HepG2 (cell line): ENCODE measurements around the gene CYP2U1. TPM values are rescaled to one million over a fixed set of nuclear protein-coding genes. Genes with fewer than 3 reads are reported as not detected.

Source experiments
- ARNT2 ChIP-seq: sonication (generic); formaldehyde crosslinking; IDR thresholded peaks from 2 replicates; pipeline ENCODE4 v1.8.0; 2022; ENCODE audit warnings: mild to moderate bottlenecking, low read depth, missing genetic modification reagents, moderate library complexity
- ETV6 ChIP-seq: sonication (generic); formaldehyde crosslinking; conservative IDR thresholded peaks from 2 replicates; pipeline ENCODE4 v1.4.0; 2020; ENCODE audit warnings: missing genetic modification reagents
- FLYWCH1 ChIP-seq: sonication (generic); formaldehyde crosslinking; IDR thresholded peaks from 2 replicates; pipeline ENCODE4 v1.8.1; 2023; ENCODE audit warnings: mild to moderate bottlenecking, missing genetic modification reagents
- FOXA3 ChIP-seq: IDR thresholded peaks from 2 replicates; pipeline ENCODE4 v1.6.1; 2016; ENCODE audit warnings: missing genetic modification reagents, missing compliant biosample characterization
- POLR2AphosphoS2 ChIP-seq: IDR thresholded peaks from 2 replicates; pipeline ENCODE4 v1.6.1; 2011; ENCODE audit warnings: low read depth, low read length, improper control_type of control experiment
- POLR2AphosphoS5 ChIP-seq: IDR thresholded peaks from 2 replicates; pipeline ENCODE4 v1.6.1; 2012; ENCODE audit warnings: low read depth, low read length
- RAD21 ChIP-seq: fragments of 450-650 bp; formaldehyde crosslinking; IDR thresholded peaks from 2 replicates; pipeline ENCODE4 v1.5.0; 2020; ENCODE audit warnings: mild to moderate bottlenecking
- TEAD3 ChIP-seq: optimal IDR thresholded peaks from 2 replicates; pipeline ENCODE3; 2016; ENCODE audit warnings: borderline replicate concordance
- ZFP36L1 ChIP-seq: sonication (generic); formaldehyde crosslinking; IDR thresholded peaks from 2 replicates; pipeline ENCODE4 v1.8.0; 2022; ENCODE audit warnings: mild to moderate bottlenecking, missing genetic modification reagents, moderate library complexity
- ZNF12 ChIP-seq: sonication (generic); formaldehyde crosslinking; IDR thresholded peaks from 2 replicates; pipeline ENCODE4 v1.5.0; 2020; ENCODE audit warnings: missing genetic modification reagents
- ZNF510 ChIP-seq: sonication (generic); formaldehyde crosslinking; IDR thresholded peaks from 2 replicates; pipeline ENCODE4 v1.4.0; 2020; ENCODE audit warnings: low read depth, mild to moderate bottlenecking, missing genetic modification reagents
- polyA plus RNA-seq, 8 experiments: library from polyadenylated mRNA; depleted of rRNA in 3 of 8; stranded (reverse) in 7 of 8; unstranded in 1 of 8; fragments of >200 nt; fragmentation: Illumina TruSeq in 4 of 8; extraction: Trizol in 4 of 8; gene quantifications; 2 replicates each; pipeline versions ENCODE4 v1.2.1 to v1.2.3, GENCODE V29; 2011 to 2016; ENCODE audit warnings: low read depth in 4 of 8, missing spikeins in 1 of 8, mixed read lengths in 1 of 8; ENCODE audit not compliant: insufficient read depth in 1 of 8
- total RNA-seq, 5 experiments: library from RNA; depleted of rRNA; stranded (reverse); fragments of >200 nt; fragmentation: Illumina TruSeq; extraction: Trizol; gene quantifications; 2 replicates each; pipeline ENCODE4 v1.2.3, GENCODE V29; 2016; ENCODE audit warnings: low read depth in 1 of 5
- TF ChIP-seq, protein P1 (sequence below): sonication (generic); formaldehyde crosslinking; IDR thresholded peaks from 2 replicates; pipeline ENCODE4 v1.4.0; 2020; ENCODE audit warnings: missing genetic modification reagents, mild to moderate bottlenecking, borderline replicate concordance
- TF ChIP-seq, protein P2 (sequence below): sonication (generic); formaldehyde crosslinking; IDR thresholded peaks from 2 replicates; pipeline ENCODE4 v1.4.0; 2020; ENCODE audit warnings: mild to moderate bottlenecking, missing genetic modification reagents, borderline replicate concordance
- TF ChIP-seq, protein P3 (sequence below): sonication (generic); formaldehyde crosslinking; conservative IDR thresholded peaks from 2 replicates; pipeline ENCODE4 v1.8.1; 2023; ENCODE audit warnings: missing genetic modification reagents
- TF ChIP-seq, protein P4 (sequence below), 2 experiments: sonication (generic) in 1 of 2; formaldehyde crosslinking in 1 of 2; IDR thresholded peaks; 2 replicates each; pipeline versions ENCODE4 v1.4.0 to v1.6.1; 2018 to 2020; ENCODE audit warnings: missing genetic modification reagents in 2 of 2, borderline replicate concordance in 1 of 2, low read depth in 1 of 2, mild to moderate bottlenecking in 1 of 2, missing biosample characterization in 1 of 2
- TF ChIP-seq, protein P5 (sequence below): sonication (generic); formaldehyde crosslinking; IDR thresholded peaks from 2 replicates; pipeline ENCODE4 v1.5.0; 2020; ENCODE audit warnings: mild to moderate bottlenecking, missing genetic modification reagents

Gene CYP2U1
- total and polyA plus RNA-seq, 2 of the 13 experiments (the other 11 are each of a cell fraction or from before 2014, with no cell fraction given) = 1.4 to 3.4 TPM

DNA sequence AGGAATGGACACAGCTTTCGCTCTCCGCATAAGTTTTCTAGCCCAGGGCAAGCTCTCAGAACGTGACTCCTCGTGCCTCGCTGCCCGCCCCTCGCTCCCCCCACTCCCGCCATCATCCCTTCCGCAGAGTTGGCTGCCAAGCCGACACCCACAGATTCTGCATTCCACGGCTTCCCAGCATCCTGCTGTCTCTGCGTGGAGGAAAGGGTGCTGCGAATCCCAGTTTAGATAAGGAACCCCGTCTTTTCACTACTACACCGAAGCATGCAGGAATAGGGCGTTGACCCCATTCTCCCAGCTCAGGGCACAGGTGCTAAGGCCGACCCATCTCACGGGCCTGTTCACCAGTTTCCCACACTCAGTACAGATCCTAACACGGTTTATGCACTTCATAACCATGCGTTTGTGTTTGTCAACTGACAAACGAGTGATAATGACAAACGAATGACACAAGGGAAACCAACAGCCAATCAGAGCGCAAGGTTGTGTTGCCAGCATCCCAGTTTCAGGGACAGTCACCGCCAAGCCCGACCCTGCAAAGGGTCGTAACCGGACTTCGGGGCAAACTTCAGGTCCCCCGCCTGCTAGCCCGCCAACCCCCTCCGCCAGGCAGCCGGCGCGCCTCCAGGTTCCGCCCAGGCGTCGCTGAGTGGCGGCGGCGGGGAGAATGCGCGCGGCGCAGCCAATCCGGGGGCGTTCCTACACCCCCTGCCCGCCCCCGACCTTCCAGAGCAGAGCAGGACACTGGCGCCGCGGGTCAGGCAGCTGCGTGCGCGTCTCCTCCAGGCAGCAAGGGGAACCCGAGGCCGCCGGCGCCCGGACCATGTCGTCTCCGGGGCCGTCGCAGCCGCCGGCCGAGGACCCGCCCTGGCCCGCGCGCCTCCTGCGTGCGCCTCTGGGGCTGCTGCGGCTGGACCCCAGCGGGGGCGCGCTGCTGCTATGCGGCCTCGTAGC lies at the start of gene CYP2U1 (continued):
- TF ChIP-seq ZNF510 (CRISPR knock-in tag) (0 out of 2 replicates have a peak, but pooled peaks have one; percentile 34), FOXA3 (peak; percentile 8; the same call in 1 of the 2 replicates), FLYWCH1 (CRISPR knock-in tag) (no peak), POLR2AphosphoS5 (peak; percentile 40; the same call in 1 of the 2 replicates), TEAD3 (CRISPR knock-in tag) (peak; percentile 9), POLR2AphosphoS2 (no peak), ZFP36L1 (CRISPR knock-in tag) (0 out of 2 replicates have a peak, but pooled peaks have one; percentile 26), RAD21 (peak; percentile 56; the same call in 1 of the 2 replicates), ZNF12 (CRISPR knock-in tag) (no peak), ETV6 (CRISPR knock-in tag) (no peak), ARNT2 (CRISPR knock-in tag) (peak; percentile 84)
- TF ChIP-seq, protein P1, sequence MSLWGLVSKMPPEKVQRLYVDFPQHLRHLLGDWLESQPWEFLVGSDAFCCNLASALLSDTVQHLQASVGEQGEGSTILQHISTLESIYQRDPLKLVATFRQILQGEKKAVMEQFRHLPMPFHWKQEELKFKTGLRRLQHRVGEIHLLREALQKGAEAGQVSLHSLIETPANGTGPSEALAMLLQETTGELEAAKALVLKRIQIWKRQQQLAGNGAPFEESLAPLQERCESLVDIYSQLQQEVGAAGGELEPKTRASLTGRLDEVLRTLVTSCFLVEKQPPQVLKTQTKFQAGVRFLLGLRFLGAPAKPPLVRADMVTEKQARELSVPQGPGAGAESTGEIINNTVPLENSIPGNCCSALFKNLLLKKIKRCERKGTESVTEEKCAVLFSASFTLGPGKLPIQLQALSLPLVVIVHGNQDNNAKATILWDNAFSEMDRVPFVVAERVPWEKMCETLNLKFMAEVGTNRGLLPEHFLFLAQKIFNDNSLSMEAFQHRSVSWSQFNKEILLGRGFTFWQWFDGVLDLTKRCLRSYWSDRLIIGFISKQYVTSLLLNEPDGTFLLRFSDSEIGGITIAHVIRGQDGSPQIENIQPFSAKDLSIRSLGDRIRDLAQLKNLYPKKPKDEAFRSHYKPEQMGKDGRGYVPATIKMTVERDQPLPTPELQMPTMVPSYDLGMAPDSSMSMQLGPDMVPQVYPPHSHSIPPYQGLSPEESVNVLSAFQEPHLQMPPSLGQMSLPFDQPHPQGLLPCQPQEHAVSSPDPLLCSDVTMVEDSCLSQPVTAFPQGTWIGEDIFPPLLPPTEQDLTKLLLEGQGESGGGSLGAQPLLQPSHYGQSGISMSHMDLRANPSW = no peak
- TF ChIP-seq, protein P2, sequence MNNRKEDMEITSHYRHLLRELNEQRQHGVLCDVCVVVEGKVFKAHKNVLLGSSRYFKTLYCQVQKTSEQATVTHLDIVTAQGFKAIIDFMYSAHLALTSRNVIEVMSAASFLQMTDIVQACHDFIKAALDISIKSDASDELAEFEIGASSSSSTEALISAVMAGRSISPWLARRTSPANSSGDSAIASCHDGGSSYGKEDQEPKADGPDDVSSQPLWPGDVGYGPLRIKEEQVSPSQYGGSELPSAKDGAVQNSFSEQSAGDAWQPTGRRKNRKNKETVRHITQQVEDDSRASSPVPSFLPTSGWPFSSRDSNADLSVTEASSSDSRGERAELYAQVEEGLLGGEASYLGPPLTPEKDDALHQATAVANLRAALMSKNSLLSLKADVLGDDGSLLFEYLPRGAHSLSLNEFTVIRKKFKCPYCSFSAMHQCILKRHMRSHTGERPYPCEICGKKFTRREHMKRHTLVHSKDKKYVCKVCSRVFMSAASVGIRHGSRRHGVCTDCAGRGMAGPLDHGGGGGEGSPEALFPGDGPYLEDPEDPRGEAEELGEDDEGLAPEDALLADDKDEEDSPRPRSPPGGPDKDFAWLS (CRISPR knock-in tag) = no peak
- TF ChIP-seq, protein P3, sequence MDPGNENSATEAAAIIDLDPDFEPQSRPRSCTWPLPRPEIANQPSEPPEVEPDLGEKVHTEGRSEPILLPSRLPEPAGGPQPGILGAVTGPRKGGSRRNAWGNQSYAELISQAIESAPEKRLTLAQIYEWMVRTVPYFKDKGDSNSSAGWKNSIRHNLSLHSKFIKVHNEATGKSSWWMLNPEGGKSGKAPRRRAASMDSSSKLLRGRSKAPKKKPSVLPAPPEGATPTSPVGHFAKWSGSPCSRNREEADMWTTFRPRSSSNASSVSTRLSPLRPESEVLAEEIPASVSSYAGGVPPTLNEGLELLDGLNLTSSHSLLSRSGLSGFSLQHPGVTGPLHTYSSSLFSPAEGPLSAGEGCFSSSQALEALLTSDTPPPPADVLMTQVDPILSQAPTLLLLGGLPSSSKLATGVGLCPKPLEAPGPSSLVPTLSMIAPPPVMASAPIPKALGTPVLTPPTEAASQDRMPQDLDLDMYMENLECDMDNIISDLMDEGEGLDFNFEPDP (CRISPR knock-in tag) = peak; percentile 82; the same call in 1 of the 2 replicates
- TF ChIP-seq, protein P4, sequence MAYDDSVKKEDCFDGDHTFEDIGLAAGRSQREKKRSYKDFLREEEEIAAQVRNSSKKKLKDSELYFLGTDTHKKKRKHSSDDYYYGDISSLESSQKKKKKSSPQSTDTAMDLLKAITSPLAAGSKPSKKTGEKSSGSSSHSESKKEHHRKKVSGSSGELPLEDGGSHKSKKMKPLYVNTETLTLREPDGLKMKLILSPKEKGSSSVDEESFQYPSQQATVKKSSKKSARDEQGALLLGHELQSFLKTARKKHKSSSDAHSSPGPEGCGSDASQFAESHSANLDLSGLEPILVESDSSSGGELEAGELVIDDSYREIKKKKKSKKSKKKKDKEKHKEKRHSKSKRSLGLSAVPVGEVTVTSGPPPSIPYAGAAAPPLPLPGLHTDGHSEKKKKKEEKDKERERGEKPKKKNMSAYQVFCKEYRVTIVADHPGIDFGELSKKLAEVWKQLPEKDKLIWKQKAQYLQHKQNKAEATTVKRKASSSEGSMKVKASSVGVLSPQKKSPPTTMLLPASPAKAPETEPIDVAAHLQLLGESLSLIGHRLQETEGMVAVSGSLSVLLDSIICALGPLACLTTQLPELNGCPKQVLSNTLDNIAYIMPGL (CRISPR knock-in tag; IDR thresholded peaks at IDR 0.05; ENCODE audit: borderline replicate concordance in 1 of 2, low read depth in 1 of 2) = peak in 1 of 2 experiments; percentile 47; a peak in 1 of 4 replicates
- TF ChIP-seq, protein P5, sequence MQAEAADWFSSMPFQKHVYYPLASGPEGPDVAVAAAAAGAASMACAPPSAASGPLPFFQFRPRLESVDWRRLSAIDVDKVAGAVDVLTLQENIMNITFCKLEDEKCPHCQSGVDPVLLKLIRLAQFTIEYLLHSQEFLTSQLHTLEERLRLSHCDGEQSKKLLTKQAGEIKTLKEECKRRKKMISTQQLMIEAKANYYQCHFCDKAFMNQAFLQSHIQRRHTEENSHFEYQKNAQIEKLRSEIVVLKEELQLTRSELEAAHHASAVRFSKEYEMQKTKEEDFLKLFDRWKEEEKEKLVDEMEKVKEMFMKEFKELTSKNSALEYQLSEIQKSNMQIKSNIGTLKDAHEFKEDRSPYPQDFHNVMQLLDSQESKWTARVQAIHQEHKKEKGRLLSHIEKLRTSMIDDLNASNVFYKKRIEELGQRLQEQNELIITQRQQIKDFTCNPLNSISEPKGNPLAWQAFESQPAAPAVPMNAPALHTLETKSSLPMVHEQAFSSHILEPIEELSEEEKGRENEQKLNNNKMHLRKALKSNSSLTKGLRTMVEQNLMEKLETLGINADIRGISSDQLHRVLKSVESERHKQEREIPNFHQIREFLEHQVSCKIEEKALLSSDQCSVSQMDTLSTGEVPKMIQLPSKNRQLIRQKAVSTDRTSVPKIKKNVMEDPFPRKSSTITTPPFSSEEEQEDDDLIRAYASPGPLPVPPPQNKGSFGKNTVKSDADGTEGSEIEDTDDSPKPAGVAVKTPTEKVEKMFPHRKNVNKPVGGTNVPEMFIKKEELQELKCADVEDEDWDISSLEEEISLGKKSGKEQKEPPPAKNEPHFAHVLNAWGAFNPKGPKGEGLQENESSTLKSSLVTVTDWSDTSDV (CRISPR knock-in tag) = no peak
